ENCODE results near the gene FAM168B.
A peak's percentile ranks its signal among the peaks of the same experiment; 100 is the strongest.

The FAM168B gene

GRCh38 chr2:131093006-131093695 is at the start of gene FAM168B:
Gene FAM168B (minus strand): TSS chr2:131093460. CDS start chr2:131082646, 10,814 bp downstream.
- peak within 1 kb of the TSS; percentile 95 for H3K9ac ChIP-seq (ENCODE audit: insufficient read length)
- H3K36me3 ChIP-seq (ENCODE audit: insufficient read depth, low read length): peaks cover 28% of the 10 kb centered on the region
- H3K27ac ChIP-seq: peak within 1 kb of the TSS; percentile 92
- DNase-seq (ENCODE audit: low read depth, low spot score): no peak
- peak within 1 kb of the TSS; percentile 93 for H3K4me3 ChIP-seq
- TF ChIP-seq POLR2AphosphoS5 (IDR thresholded peaks at IDR 0.05; ENCODE audit: borderline replicate concordance, low read depth, low read length) (peak; percentile 82), EZH2 (IDR thresholded peaks at IDR 0.05) (no peak), FOXP2 (optimal IDR thresholded peaks at IDR 0.05; ENCODE audit: control extremely low read depth, extremely low read length, insufficient read depth) (peak; percentile 46)
- H3K9me3 ChIP-seq (ENCODE audit: low read depth, low read length): no peaks in the 10 kb centered on the region

GRCh38 chr2:131142849-131143248 is 49.6 kb upstream of the FAM168B start:
- no peaks in the 10 kb centered on the region for H3K9me3 ChIP-seq (ENCODE audit: low read depth, low read length)
- peaks cover 41% of the 10 kb centered on the region for H3K36me3 ChIP-seq (ENCODE audit: insufficient read depth, low read length)
- H3K4me3 ChIP-seq: no peak overlapping the region
- H3K9ac ChIP-seq (ENCODE audit: insufficient read length): no peak overlapping the region
- H3K27ac ChIP-seq: no peak overlapping the region
- TF ChIP-seq FOXP2 (optimal IDR thresholded peaks at IDR 0.05; ENCODE audit: control extremely low read depth, extremely low read length, insufficient read depth) (no peak), EZH2 (IDR thresholded peaks at IDR 0.05) (no peak), POLR2AphosphoS5 (IDR thresholded peaks at IDR 0.05; ENCODE audit: borderline replicate concordance, low read depth, low read length) (no peak)
- DNase-seq (ENCODE audit: low read depth, low spot score): no peak

- Histone ChIP-seq H3K9ac (ENCODE audit: insufficient read length) (no peak overlapping the region), H3K9me3 (ENCODE audit: low read depth, low read length) (no peaks in the 10 kb centered on the region), H3K36me3 (ENCODE audit: insufficient read depth, low read length) (peaks cover 34% of the 10 kb centered on the region), H3K27ac (no peak overlapping the region), H3K4me3 (no peak overlapping the region)
- TF ChIP-seq EZH2 (IDR thresholded peaks at IDR 0.05): no peak
- no peak for TF ChIP-seq POLR2AphosphoS5 (IDR thresholded peaks at IDR 0.05; ENCODE audit: borderline replicate concordance, low read depth, low read length)
- TF ChIP-seq FOXP2 (optimal IDR thresholded peaks at IDR 0.05; ENCODE audit: control extremely low read depth, extremely low read length, insufficient read depth): no peak
- DNase-seq (ENCODE audit: low read depth, low spot score): no peak
These were observed 47.3 kb upstream of the FAM168B start for GRCh38 chr2:131140581-131140980.

- Histone ChIP-seq H3K9me3 (ENCODE audit: low read depth, low read length) (no peaks in the 10 kb centered on the region), H3K9ac (ENCODE audit: insufficient read length) (no peak overlapping the region), H3K27ac (no peak overlapping the region), H3K36me3 (ENCODE audit: insufficient read depth, low read length) (peaks cover 43% of the 10 kb centered on the region), H3K4me3 (no peak overlapping the region)
- TF ChIP-seq FOXP2 (optimal IDR thresholded peaks at IDR 0.05; ENCODE audit: control extremely low read depth, extremely low read length, insufficient read depth): no peak
- TF ChIP-seq POLR2AphosphoS5 (IDR thresholded peaks at IDR 0.05; ENCODE audit: borderline replicate concordance, low read depth, low read length): no peak
- no peak for TF ChIP-seq EZH2 (IDR thresholded peaks at IDR 0.05)
- no peak for DNase-seq (ENCODE audit: low read depth, low spot score)
These were observed 39.5 kb upstream of the FAM168B start for GRCh38 chr2:131132729-131133128.

GRCh38 chr2:131130298-131130596 is 37.0 kb upstream of the FAM168B start:
- no peak for DNase-seq (ENCODE audit: low read depth, low spot score)
- Histone ChIP-seq H3K36me3 (ENCODE audit: insufficient read depth, low read length) (peaks cover 64% of the 10 kb centered on the region), H3K4me3 (no peak overlapping the region), H3K9ac (ENCODE audit: insufficient read length) (no peak overlapping the region), H3K27ac (no peak overlapping the region), H3K9me3 (ENCODE audit: low read depth, low read length) (no peaks in the 10 kb centered on the region)
- TF ChIP-seq FOXP2 (optimal IDR thresholded peaks at IDR 0.05; ENCODE audit: control extremely low read depth, extremely low read length, insufficient read depth) (no peak), POLR2AphosphoS5 (IDR thresholded peaks at IDR 0.05; ENCODE audit: borderline replicate concordance, low read depth, low read length) (no peak), EZH2 (IDR thresholded peaks at IDR 0.05) (no peak)

GRCh38 chr2:131127981-131128380 is 34.7 kb upstream of the FAM168B start:
- peaks cover 60% of the 10 kb centered on the region for H3K36me3 ChIP-seq (ENCODE audit: insufficient read depth, low read length)
- TF ChIP-seq POLR2AphosphoS5 (IDR thresholded peaks at IDR 0.05; ENCODE audit: borderline replicate concordance, low read depth, low read length): no peak
- no peak for TF ChIP-seq FOXP2 (optimal IDR thresholded peaks at IDR 0.05; ENCODE audit: control extremely low read depth, extremely low read length, insufficient read depth)
- no peak for TF ChIP-seq EZH2 (IDR thresholded peaks at IDR 0.05)
- H3K9ac ChIP-seq (ENCODE audit: insufficient read length): no peak overlapping the region
- H3K27ac ChIP-seq: no peak overlapping the region
- no peak overlapping the region for H3K4me3 ChIP-seq
- DNase-seq (ENCODE audit: low read depth, low spot score): no peak
- no peaks in the 10 kb centered on the region for H3K9me3 ChIP-seq (ENCODE audit: low read depth, low read length)

- no peak overlapping the region for H3K27ac ChIP-seq
- DNase-seq (ENCODE audit: low read depth, low spot score): no peak
- H3K9ac ChIP-seq (ENCODE audit: insufficient read length): no peak overlapping the region
- TF ChIP-seq EZH2 (IDR thresholded peaks at IDR 0.05): no peak
- TF ChIP-seq POLR2AphosphoS5 (IDR thresholded peaks at IDR 0.05; ENCODE audit: borderline replicate concordance, low read depth, low read length): no peak
- no peak for TF ChIP-seq FOXP2 (optimal IDR thresholded peaks at IDR 0.05; ENCODE audit: control extremely low read depth, extremely low read length, insufficient read depth)
- H3K36me3 ChIP-seq (ENCODE audit: insufficient read depth, low read length): peaks cover 66% of the 10 kb centered on the region
- no peaks in the 10 kb centered on the region for H3K9me3 ChIP-seq (ENCODE audit: low read depth, low read length)
- no peak overlapping the region for H3K4me3 ChIP-seq
These were observed 33.8 kb upstream of the FAM168B start for GRCh38 chr2:131127076-131127475.

- peaks cover 67% of the 10 kb centered on the region for H3K36me3 ChIP-seq (ENCODE audit: insufficient read depth, low read length)
- no peaks in the 10 kb centered on the region for H3K9me3 ChIP-seq (ENCODE audit: low read depth, low read length)
- H3K27ac ChIP-seq: no peak overlapping the region
- TF ChIP-seq FOXP2 (optimal IDR thresholded peaks at IDR 0.05; ENCODE audit: control extremely low read depth, extremely low read length, insufficient read depth): no peak
- TF ChIP-seq POLR2AphosphoS5 (IDR thresholded peaks at IDR 0.05; ENCODE audit: borderline replicate concordance, low read depth, low read length): no peak
- TF ChIP-seq EZH2 (IDR thresholded peaks at IDR 0.05): no peak
- no peak overlapping the region for H3K4me3 ChIP-seq
- no peak overlapping the region for H3K9ac ChIP-seq (ENCODE audit: insufficient read length)
- no peak for DNase-seq (ENCODE audit: low read depth, low spot score)
These were observed 33.2 kb upstream of the FAM168B start for GRCh38 chr2:131126436-131126835.

All from SK-N-MC (cell line).